ENCODE data around the gene SCN8A.
"Not testable (repeated sequence)": the region's sequence is repeated elsewhere in the genome, so short reads cannot be mapped to it uniquely, and the experiment has no call there.

DNA sequence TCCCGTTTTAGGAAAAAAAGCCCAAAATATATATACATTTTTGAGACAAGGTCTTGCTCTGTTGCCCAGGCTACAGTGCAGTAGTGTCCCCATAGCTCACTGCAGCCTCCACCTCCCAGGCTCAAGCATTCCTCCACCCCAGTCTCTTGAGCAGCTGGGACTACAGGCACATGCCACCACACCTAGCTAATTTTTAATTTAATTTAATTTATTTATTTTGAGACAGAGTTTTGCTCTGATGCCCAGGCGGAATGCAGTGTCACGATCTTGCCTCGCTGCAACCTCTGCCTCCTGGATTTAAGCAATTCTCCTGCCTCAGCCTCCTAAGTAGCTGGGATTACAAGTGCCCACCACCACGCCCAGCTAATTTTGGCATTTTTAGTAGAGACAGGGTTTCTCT is 240.8 kb downstream of the SCN8A start:
- TF ChIP-seq, protein P1, sequence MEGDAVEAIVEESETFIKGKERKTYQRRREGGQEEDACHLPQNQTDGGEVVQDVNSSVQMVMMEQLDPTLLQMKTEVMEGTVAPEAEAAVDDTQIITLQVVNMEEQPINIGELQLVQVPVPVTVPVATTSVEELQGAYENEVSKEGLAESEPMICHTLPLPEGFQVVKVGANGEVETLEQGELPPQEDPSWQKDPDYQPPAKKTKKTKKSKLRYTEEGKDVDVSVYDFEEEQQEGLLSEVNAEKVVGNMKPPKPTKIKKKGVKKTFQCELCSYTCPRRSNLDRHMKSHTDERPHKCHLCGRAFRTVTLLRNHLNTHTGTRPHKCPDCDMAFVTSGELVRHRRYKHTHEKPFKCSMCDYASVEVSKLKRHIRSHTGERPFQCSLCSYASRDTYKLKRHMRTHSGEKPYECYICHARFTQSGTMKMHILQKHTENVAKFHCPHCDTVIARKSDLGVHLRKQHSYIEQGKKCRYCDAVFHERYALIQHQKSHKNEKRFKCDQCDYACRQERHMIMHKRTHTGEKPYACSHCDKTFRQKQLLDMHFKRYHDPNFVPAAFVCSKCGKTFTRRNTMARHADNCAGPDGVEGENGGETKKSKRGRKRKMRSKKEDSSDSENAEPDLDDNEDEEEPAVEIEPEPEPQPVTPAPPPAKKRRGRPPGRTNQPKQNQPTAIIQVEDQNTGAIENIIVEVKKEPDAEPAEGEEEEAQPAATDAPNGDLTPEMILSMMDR (IDR thresholded peaks at IDR 0.05): not testable (repeated sequence)
- not testable (repeated sequence) for TF ChIP-seq POLR2A (IDR thresholded peaks at IDR 0.05)

Measured in testis (tissue), 2 donors.